Caco-2 (cell line): Measurements from ENCODE around the gene ABCA9. TPM values are rescaled to one million over a fixed set of nuclear protein-coding genes. Genes with fewer than 3 reads are reported as not detected.

Experiments
- BruUV-seq: library from RNA; stranded (reverse); fragments of 400-500 nt; replicated peaks from 2 replicates; lab custom pipeline; 2021; lab: Mats Ljungman, UMichigan
- CTCF ChIA-PET: fragments of 300-600 bp; sonication (Branson Sonifier 250); formaldehyde crosslinking; loops from one replicate; lab custom pipeline; 2022; ENCODE audit warnings: antibody characterized with exemption; lab: Charles Lee
- POLR2A ChIA-PET: fragments of 300-600 bp; sonication (Branson Sonifier 250); formaldehyde crosslinking; loops from one replicate; lab custom pipeline; 2022; ENCODE audit warnings: antibody characterized with exemption; lab: Charles Lee
- DNase-seq, 2 experiments: peaks; one replicate each; pipeline versions ENCODE4 v3.0.0 to v3.0.0-alpha.2; 2020 to 2022
- H3K27me3 ChIP-seq: replicated peaks from 2 replicates; pipeline ENCODE4 v1.6.0; 2011; ENCODE audit warnings: low read length; ENCODE audit not compliant: control insufficient read depth, insufficient read depth
- H3K36me3 ChIP-seq: 2 replicates; pipeline ENCODE4 v1.5.1; 2011; ENCODE audit warnings: low read length; ENCODE audit not compliant: control insufficient read depth, insufficient read depth
- H3K4me1 ChIP-seq: fragments of 250-450 bp; sonication (Bioruptor Pico); 2 replicates; pipeline ENCODE4 v1.5.1; 2020; ENCODE audit warnings: mild to moderate bottlenecking
- H3K4me3 ChIP-seq: 2 replicates; pipeline ENCODE4 v1.5.1; 2011; ENCODE audit warnings: low read depth, mild to moderate bottlenecking, control low read depth, low read length
- H3K9me3 ChIP-seq: fragments of 250-450 bp; sonication (Bioruptor Pico); 2 replicates; pipeline ENCODE4 v1.5.1; 2020; ENCODE audit warnings: mild to moderate bottlenecking, moderate library complexity
- H3K27ac Mint-ChIP-seq: one replicate; pipeline ENCODE4 v1.8.0; 2022; ENCODE audit warnings: mixed read lengths; ENCODE audit not compliant: unreplicated experiment
- H3K27me3 Mint-ChIP-seq: one replicate; pipeline ENCODE4 v1.8.0; 2022; ENCODE audit warnings: mixed read lengths; ENCODE audit not compliant: insufficient read depth, unreplicated experiment
- H3K36me3 Mint-ChIP-seq: one replicate; pipeline ENCODE4 v1.8.0; 2022; ENCODE audit warnings: mild to moderate bottlenecking, mixed read lengths; ENCODE audit not compliant: insufficient read depth, unreplicated experiment
- H3K4me1 Mint-ChIP-seq: one replicate; pipeline ENCODE4 v1.8.0; 2022; ENCODE audit warnings: low read depth, mixed read lengths; ENCODE audit not compliant: unreplicated experiment
- H3K4me3 Mint-ChIP-seq: one replicate; pipeline ENCODE4 v1.8.0; 2022; ENCODE audit warnings: mild to moderate bottlenecking, moderate library complexity, mixed read lengths; ENCODE audit not compliant: unreplicated experiment
- H3K9me3 Mint-ChIP-seq: one replicate; pipeline ENCODE4 v1.8.0; 2022; ENCODE audit warnings: mixed read lengths; ENCODE audit not compliant: unreplicated experiment
- intact Hi-C: fragments of 100-400 bp; cut with micrococcal nuclease; formaldehyde crosslinking; loops from one replicate; pipeline ENCODE4 v1.10.0; 2022; ENCODE audit not compliant: unreplicated experiment
- total RNA-seq: library from RNA; stranded (reverse); gene quantifications from 2 replicates; pipeline ENCODE4 v1.2.3, GENCODE V29; 2022
- TF ChIP-seq, protein P1 (sequence below), 2 experiments: fragments of 200-600 bp in 1 of 2; IDR thresholded peaks; 1 replicate in 1 of 2; 2 replicates in 1 of 2; pipeline versions ENCODE4 v1.5.1 to v1.8.0; 2011 to 2022; ENCODE audit warnings: antibody characterized with exemption in 1 of 2, control low read depth in 1 of 2, inconsistent platforms in 1 of 2, low read depth in 1 of 2, low read length in 1 of 2, mild to moderate bottlenecking in 1 of 2, moderate library complexity in 1 of 2; ENCODE audit not compliant: insufficient read depth in 1 of 2, severe bottlenecking in 1 of 2, unreplicated experiment in 1 of 2

Gene ABCA9
- total RNA-seq, 1 experiment from 2014 or later, result 0.27 TPM

DNA sequence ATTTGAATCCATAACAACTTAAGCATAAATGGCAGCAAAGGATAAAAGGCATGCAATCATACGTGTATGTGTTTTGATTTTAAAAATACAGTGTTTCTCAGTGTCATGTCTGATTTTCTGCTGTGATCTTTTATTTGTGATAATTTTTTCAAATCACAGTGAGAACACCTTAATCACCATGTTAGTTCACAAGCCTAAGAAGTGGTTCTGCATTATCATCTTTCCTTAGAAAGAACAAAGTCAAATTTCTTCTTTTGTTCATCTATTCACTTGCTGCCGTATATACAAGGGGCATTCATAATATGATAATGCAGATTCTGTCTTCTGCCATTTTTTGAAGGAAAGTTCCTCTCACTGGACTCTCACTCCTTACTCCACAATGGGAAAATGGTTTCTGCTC is 33.3 kb upstream of the ABCA9 start:
- H3K4me1 ChIP-seq, result no peaks in the 10 kb centered on the region
- peaks cover 4% of the 10 kb centered on the region for H3K4me1 Mint-ChIP-seq
- no peaks in the 10 kb centered on the region; the same call in 1 of the 2 replicates for H3K9me3 ChIP-seq
- H3K27me3 ChIP-seq, result no peaks in the 10 kb centered on the region
- no peaks in the 10 kb centered on the region for H3K36me3 ChIP-seq
- no peak overlapping the region for H3K4me3 ChIP-seq
- no peak overlapping the region for H3K4me3 Mint-ChIP-seq
- no peaks in the 10 kb centered on the region for H3K36me3 Mint-ChIP-seq
- ChIA-PET CTCF (interaction anchor here (0.6 kb wide), 1 partner anchor 36 kb away, joined by 4 read pairs; no protein-coding TSS in a partner anchor), POLR2A (no interaction called here)
- no peaks in the 10 kb centered on the region for H3K27me3 Mint-ChIP-seq
- TF ChIP-seq, protein P1, sequence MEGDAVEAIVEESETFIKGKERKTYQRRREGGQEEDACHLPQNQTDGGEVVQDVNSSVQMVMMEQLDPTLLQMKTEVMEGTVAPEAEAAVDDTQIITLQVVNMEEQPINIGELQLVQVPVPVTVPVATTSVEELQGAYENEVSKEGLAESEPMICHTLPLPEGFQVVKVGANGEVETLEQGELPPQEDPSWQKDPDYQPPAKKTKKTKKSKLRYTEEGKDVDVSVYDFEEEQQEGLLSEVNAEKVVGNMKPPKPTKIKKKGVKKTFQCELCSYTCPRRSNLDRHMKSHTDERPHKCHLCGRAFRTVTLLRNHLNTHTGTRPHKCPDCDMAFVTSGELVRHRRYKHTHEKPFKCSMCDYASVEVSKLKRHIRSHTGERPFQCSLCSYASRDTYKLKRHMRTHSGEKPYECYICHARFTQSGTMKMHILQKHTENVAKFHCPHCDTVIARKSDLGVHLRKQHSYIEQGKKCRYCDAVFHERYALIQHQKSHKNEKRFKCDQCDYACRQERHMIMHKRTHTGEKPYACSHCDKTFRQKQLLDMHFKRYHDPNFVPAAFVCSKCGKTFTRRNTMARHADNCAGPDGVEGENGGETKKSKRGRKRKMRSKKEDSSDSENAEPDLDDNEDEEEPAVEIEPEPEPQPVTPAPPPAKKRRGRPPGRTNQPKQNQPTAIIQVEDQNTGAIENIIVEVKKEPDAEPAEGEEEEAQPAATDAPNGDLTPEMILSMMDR (IDR thresholded peaks at IDR 0.05; ENCODE audit: insufficient read depth in 1 of 2, low read depth in 1 of 2, low read length in 1 of 2, severe bottlenecking in 1 of 2, unreplicated experiment in 1 of 2), result no peak
- intact Hi-C loops, result no loop called here
- no TSS peak for BruUV-seq
- DNase-seq, result no peak
- peaks cover 2% of the 10 kb centered on the region for H3K9me3 Mint-ChIP-seq
- no peak overlapping the region for H3K27ac Mint-ChIP-seq

DNA sequence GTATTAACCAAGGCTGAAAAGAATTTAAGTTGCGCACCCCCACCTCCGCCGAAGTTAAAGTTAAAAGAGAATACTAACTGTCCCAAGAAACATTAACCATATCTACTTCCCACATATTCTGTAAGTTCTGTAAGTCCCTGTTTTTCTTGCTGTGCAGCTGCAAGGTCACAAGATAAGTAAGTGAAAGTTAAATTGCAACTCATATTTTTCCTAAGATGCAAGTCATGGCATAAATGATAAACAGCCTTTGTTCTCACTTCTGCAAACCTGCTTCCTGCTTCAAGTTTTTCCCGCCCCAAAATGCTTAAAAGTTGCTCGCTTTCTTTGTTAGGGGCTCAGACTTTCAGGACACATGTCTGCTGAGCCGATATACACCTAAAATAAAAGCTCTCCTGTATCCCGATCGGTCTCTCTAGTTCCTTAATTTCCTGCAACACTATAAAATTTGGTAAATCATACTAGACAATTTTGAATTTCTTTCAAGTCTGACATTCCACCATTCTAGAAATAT is 32.6 kb upstream of the ABCA9 start:
- ChIA-PET POLR2A (no interaction called here), CTCF (no interaction called here)
- TF ChIP-seq, protein P1 (IDR thresholded peaks at IDR 0.05; ENCODE audit: insufficient read depth in 1 of 2, low read depth in 1 of 2, low read length in 1 of 2, severe bottlenecking in 1 of 2, unreplicated experiment in 1 of 2), result no peak
- peaks cover 4% of the 10 kb centered on the region for H3K4me1 Mint-ChIP-seq
- H3K27ac Mint-ChIP-seq, result no peak overlapping the region
- H3K4me3 Mint-ChIP-seq, result no peak overlapping the region
- H3K27me3 Mint-ChIP-seq, result no peaks in the 10 kb centered on the region
- peaks cover 8% of the 10 kb centered on the region for H3K9me3 Mint-ChIP-seq
- intact Hi-C loops, result no loop called here
- Histone ChIP-seq H3K4me3 (no peak overlapping the region), H3K36me3 (no peaks in the 10 kb centered on the region), H3K27me3 (no peaks in the 10 kb centered on the region), H3K4me1 (no peaks in the 10 kb centered on the region), H3K9me3 (no peaks in the 10 kb centered on the region; the same call in 1 of the 2 replicates)
- H3K36me3 Mint-ChIP-seq, result no peaks in the 10 kb centered on the region
- DNase-seq, result no peak
- BruUV-seq, result no TSS peak

DNA sequence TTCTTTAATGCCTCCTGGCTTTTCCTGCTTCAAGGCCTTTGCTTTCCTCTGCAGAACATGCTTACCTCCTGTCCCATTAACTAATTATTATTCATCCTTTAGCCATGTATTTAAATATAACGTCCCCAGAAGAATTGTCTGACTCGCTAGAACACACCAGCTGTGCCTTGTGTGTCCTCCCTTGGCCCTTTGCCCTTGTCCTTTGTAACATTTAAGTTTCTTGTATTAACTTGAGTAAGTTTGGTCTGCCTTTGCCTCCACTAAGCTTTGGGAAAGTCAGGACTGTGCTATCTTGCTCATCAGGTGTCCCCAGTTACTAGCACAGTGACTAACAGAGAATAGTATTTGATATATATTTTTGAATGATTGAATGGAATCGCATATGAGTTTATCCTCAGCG is 29.6 kb upstream of the ABCA9 start:
- intact Hi-C loops, result no loop called here
- Mint-ChIP-seq H3K27me3 (no peaks in the 10 kb centered on the region), H3K36me3 (no peaks in the 10 kb centered on the region), H3K4me1 (peaks cover 4% of the 10 kb centered on the region), H3K4me3 (no peak overlapping the region), H3K27ac (no peak overlapping the region), H3K9me3 (peaks cover 15% of the 10 kb centered on the region)
- no peak for DNase-seq
- no peak overlapping the region for H3K4me3 ChIP-seq
- H3K9me3 ChIP-seq, result no peaks in the 10 kb centered on the region; the same call in 1 of the 2 replicates
- no peaks in the 10 kb centered on the region for H3K4me1 ChIP-seq
- TF ChIP-seq, protein P1 (IDR thresholded peaks at IDR 0.05; ENCODE audit: insufficient read depth in 1 of 2, low read depth in 1 of 2, low read length in 1 of 2, severe bottlenecking in 1 of 2, unreplicated experiment in 1 of 2), result no peak
- no peaks in the 10 kb centered on the region for H3K27me3 ChIP-seq
- no peaks in the 10 kb centered on the region for H3K36me3 ChIP-seq
- POLR2A ChIA-PET, result no interaction called here
- CTCF ChIA-PET, result no interaction called here
- no TSS peak for BruUV-seq
